GM19035 (cell line): Measurements from ENCODE around the gene BDKRB2.

ENCODE experiments used
- ATAC-seq: cut with Tn5 transposase; IDR thresholded peaks from one replicate; pipeline ENCODE4 v1.9.1; 2021; ENCODE audit not compliant: unreplicated experiment

BDKRB2 gene

GRCh38 chr14:96197969-96198368 lies 6.7 kb upstream of the BDKRB2 start:
- no peak for ATAC-seq

GRCh38 chr14:96198430-96199130 lies 6.1 kb upstream of the BDKRB2 start:
- ATAC-seq: no peak

- no peak for ATAC-seq
These were observed 3.5 kb upstream of the BDKRB2 start for GRCh38 chr14:96201157-96201556.

- ATAC-seq: no peak
These were observed 2.7 kb upstream of the BDKRB2 start for GRCh38 chr14:96201965-96202364.

GRCh38 chr14:96202441-96203094 lies 2.1 kb upstream of the BDKRB2 start:
- no peak for ATAC-seq

- no peak for ATAC-seq
These were observed 1.5 kb upstream of the BDKRB2 start for GRCh38 chr14:96203116-96203515.

- no peak for ATAC-seq
These were observed 1.0 kb upstream of the BDKRB2 start for GRCh38 chr14:96203635-96204034.

GRCh38 chr14:96205059-96205977 lies 679 bp downstream of the BDKRB2 start:
- no peak for ATAC-seq

GRCh38 chr14:96205978-96206360 lies 1.3 kb downstream of the BDKRB2 start:
- no peak for ATAC-seq

- ATAC-seq: no peak
These were observed 1.8 kb downstream of the BDKRB2 start for GRCh38 chr14:96206461-96206860.

GRCh38 chr14:96207686-96208085 lies 3.0 kb downstream of the BDKRB2 start:
- ATAC-seq: no peak

- no peak for ATAC-seq
These were observed 4.1 kb downstream of the BDKRB2 start for GRCh38 chr14:96208739-96209138.

GRCh38 chr14:96212140-96212539 lies 7.5 kb downstream of the BDKRB2 start:
- ATAC-seq: no peak

- ATAC-seq: no peak
These were observed 8.3 kb downstream of the BDKRB2 start for GRCh38 chr14:96212896-96213295.

- no peak for ATAC-seq
These were observed 9.3 kb downstream of the BDKRB2 start for GRCh38 chr14:96213871-96214465.

GRCh38 chr14:96214793-96215192 lies 10.2 kb downstream of the BDKRB2 start:
- no peak for ATAC-seq

GRCh38 chr14:96215452-96216244 lies 11.0 kb downstream of the BDKRB2 start:
- ATAC-seq: no peak

- no peak for ATAC-seq
These were observed 12.0 kb downstream of the BDKRB2 start for GRCh38 chr14:96216627-96217026.

- ATAC-seq: no peak
These were observed 12.8 kb downstream of the BDKRB2 start for GRCh38 chr14:96217376-96217913.

GRCh38 chr14:96221109-96221650 lies 16.5 kb downstream of the BDKRB2 start:
- ATAC-seq: no peak
